ENCODE data around the gene PELI2.

The PELI2 gene

GRCh38 chr14:56143025-56143424 is 24.8 kb downstream of the PELI2 start:
- no peak for DNase-seq (ENCODE audit: low read depth, low spot score)
- H3K4me3 ChIP-seq (ENCODE audit: low read length), result no peak overlapping the region
- H3K9me3 ChIP-seq (ENCODE audit: control insufficient read depth, insufficient read depth, low read length), result no peaks in the 10 kb centered on the region
- WGBS (ENCODE audit: insufficient coverage, insufficient read length), result no CpG with 5 or more reads among the region's 1 CpG
- H3K36me3 ChIP-seq (ENCODE audit: control insufficient read depth, insufficient read depth, low read length), result no peaks in the 10 kb centered on the region
- H3K27me3 ChIP-seq (ENCODE audit: control insufficient read depth, insufficient read depth, low read length), result no peaks in the 10 kb centered on the region
- no peak overlapping the region for H3K27ac ChIP-seq (ENCODE audit: low read length)
- H3K4me1 ChIP-seq (ENCODE audit: control insufficient read depth, insufficient read depth, low read length), result 0 out of 2 replicates have a peak, but pooled peaks cover 1% of the 10 kb centered on the region

DNA sequence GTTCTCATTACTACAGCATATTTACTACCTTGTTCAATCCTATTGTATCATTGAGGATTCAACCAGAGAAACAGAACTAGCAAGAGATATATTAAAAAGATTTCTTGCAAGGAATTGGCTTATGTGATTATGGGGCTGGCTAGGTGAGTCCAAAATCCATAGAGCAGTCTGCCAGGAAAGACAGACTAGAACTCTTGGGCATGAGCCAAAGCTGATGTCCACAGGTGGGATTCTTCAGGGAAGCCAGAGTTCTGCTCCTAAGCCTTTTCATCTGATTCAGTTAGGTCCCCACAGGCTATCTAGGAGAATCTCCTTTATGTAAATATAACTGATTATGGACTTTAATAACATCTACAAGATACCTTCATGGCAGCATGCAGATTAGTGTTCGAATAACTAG is 26.0 kb downstream of the PELI2 start:
- peaks cover 8% of the 10 kb centered on the region for H3K4me1 ChIP-seq (ENCODE audit: control insufficient read depth, insufficient read depth, low read length)
- WGBS (ENCODE audit: insufficient coverage, insufficient read length), result no CpG with 5 or more reads among the region's 1 CpG
- H3K4me3 ChIP-seq (ENCODE audit: low read length), result no peak overlapping the region

GRCh38 chr14:56145181-56145769 is 27.1 kb downstream of the PELI2 start:
- Histone ChIP-seq H3K27ac (ENCODE audit: low read length) (no peak overlapping the region), H3K36me3 (ENCODE audit: control insufficient read depth, insufficient read depth, low read length) (no peaks in the 10 kb centered on the region), H3K4me1 (ENCODE audit: control insufficient read depth, insufficient read depth, low read length) (peaks cover 8% of the 10 kb centered on the region), H3K27me3 (ENCODE audit: control insufficient read depth, insufficient read depth, low read length) (no peaks in the 10 kb centered on the region), H3K4me3 (ENCODE audit: low read length) (no peak overlapping the region), H3K9me3 (ENCODE audit: control insufficient read depth, insufficient read depth, low read length) (no peaks in the 10 kb centered on the region)
- DNase-seq (ENCODE audit: low read depth, low spot score), result no peak
- WGBS (ENCODE audit: insufficient coverage, insufficient read length), result no CpG with 5 or more reads among the region's 5 CpGs

More for the DNA sequence above, 26.0 kb downstream of the PELI2 start:
- no peaks in the 10 kb centered on the region for H3K27me3 ChIP-seq (ENCODE audit: control insufficient read depth, insufficient read depth, low read length)
- H3K36me3 ChIP-seq (ENCODE audit: control insufficient read depth, insufficient read depth, low read length), result no peaks in the 10 kb centered on the region
- no peaks in the 10 kb centered on the region for H3K9me3 ChIP-seq (ENCODE audit: control insufficient read depth, insufficient read depth, low read length)
- DNase-seq (ENCODE audit: low read depth, low spot score), result no peak
- no peak overlapping the region for H3K27ac ChIP-seq (ENCODE audit: low read length)

DNA sequence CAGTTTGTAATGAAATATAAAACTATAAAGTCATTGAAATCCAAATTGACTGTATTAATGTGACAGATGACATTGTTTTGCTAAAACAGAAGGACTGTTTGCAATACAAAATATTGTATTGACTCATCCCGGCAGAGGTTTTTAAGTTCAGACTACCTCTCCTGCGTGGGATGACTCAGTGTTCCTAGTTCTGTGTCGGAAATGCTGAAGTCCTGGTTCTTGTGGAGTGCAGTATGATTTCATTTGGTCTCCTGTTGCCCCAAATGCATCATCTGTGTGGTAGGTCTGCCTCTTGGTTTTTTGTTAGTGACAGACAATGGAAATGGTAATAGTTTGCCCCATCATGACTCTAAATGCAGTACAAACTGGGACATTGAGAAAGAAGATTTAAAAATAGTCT is 27.8 kb downstream of the PELI2 start:
- no CpG with 5 or more reads among the region's 3 CpGs for WGBS (ENCODE audit: insufficient coverage, insufficient read length)
- no peaks in the 10 kb centered on the region for H3K9me3 ChIP-seq (ENCODE audit: control insufficient read depth, insufficient read depth, low read length)
- H3K36me3 ChIP-seq (ENCODE audit: control insufficient read depth, insufficient read depth, low read length), result no peaks in the 10 kb centered on the region
- no peaks in the 10 kb centered on the region for H3K27me3 ChIP-seq (ENCODE audit: control insufficient read depth, insufficient read depth, low read length)
- no peak overlapping the region for H3K27ac ChIP-seq (ENCODE audit: low read length)
- H3K4me1 ChIP-seq (ENCODE audit: control insufficient read depth, insufficient read depth, low read length), result peaks cover 8% of the 10 kb centered on the region
- DNase-seq (ENCODE audit: low read depth, low spot score), result no peak
- no peak overlapping the region for H3K4me3 ChIP-seq (ENCODE audit: low read length)

DNA sequence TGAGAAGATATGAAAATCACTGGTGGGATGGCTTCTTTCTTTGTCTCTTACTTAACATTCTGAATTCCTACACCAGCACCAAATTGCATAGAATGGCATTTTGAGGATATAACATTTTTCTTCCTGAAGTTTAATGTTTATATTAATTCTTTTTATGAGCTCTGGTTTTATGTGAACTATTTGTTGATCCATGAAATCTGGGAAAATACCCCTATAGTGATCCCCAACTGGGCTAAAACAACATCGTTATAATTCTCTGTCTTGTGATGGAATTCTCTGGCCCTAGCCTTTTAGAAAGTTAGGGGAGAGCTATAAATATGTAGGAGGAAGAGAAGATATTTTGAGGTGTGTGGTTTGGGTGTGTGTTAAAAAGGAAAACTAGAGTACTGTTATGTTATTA is 29.2 kb downstream of the PELI2 start:
- Histone ChIP-seq H3K4me1 (ENCODE audit: control insufficient read depth, insufficient read depth, low read length) (peaks cover 8% of the 10 kb centered on the region), H3K9me3 (ENCODE audit: control insufficient read depth, insufficient read depth, low read length) (no peaks in the 10 kb centered on the region), H3K36me3 (ENCODE audit: control insufficient read depth, insufficient read depth, low read length) (no peaks in the 10 kb centered on the region), H3K27me3 (ENCODE audit: control insufficient read depth, insufficient read depth, low read length) (no peaks in the 10 kb centered on the region), H3K27ac (ENCODE audit: low read length) (no peak overlapping the region), H3K4me3 (ENCODE audit: low read length) (no peak overlapping the region)
- no CpG with 5 or more reads among the region's 1 CpG for WGBS (ENCODE audit: insufficient coverage, insufficient read length)
- no peak for DNase-seq (ENCODE audit: low read depth, low spot score)

GRCh38 chr14:56147986-56148901 is 30.0 kb downstream of the PELI2 start:
- DNase-seq (ENCODE audit: low read depth, low spot score), result no peak
- Histone ChIP-seq H3K4me3 (ENCODE audit: low read length) (no peak overlapping the region), H3K27me3 (ENCODE audit: control insufficient read depth, insufficient read depth, low read length) (no peaks in the 10 kb centered on the region), H3K9me3 (ENCODE audit: control insufficient read depth, insufficient read depth, low read length) (no peaks in the 10 kb centered on the region), H3K4me1 (ENCODE audit: control insufficient read depth, insufficient read depth, low read length) (peaks cover 8% of the 10 kb centered on the region), H3K36me3 (ENCODE audit: control insufficient read depth, insufficient read depth, low read length) (no peaks in the 10 kb centered on the region), H3K27ac (ENCODE audit: low read length) (no peak overlapping the region)
- no CpG with 5 or more reads among the region's 3 CpGs for WGBS (ENCODE audit: insufficient coverage, insufficient read length)

- WGBS (ENCODE audit: insufficient coverage, insufficient read length), result no CpG with 5 or more reads among the region's 4 CpGs
- H3K27me3 ChIP-seq (ENCODE audit: control insufficient read depth, insufficient read depth, low read length), result no peaks in the 10 kb centered on the region
- H3K9me3 ChIP-seq (ENCODE audit: control insufficient read depth, insufficient read depth, low read length), result no peaks in the 10 kb centered on the region
- no peaks in the 10 kb centered on the region for H3K36me3 ChIP-seq (ENCODE audit: control insufficient read depth, insufficient read depth, low read length)
- no peak overlapping the region for H3K27ac ChIP-seq (ENCODE audit: low read length)
- no peak overlapping the region for H3K4me3 ChIP-seq (ENCODE audit: low read length)
- DNase-seq (ENCODE audit: low read depth, low spot score), result no peak
- peaks cover 8% of the 10 kb centered on the region for H3K4me1 ChIP-seq (ENCODE audit: control insufficient read depth, insufficient read depth, low read length)
Observed at GRCh38 chr14:56149151-56149550, 30.9 kb downstream of the PELI2 start.

DNA sequence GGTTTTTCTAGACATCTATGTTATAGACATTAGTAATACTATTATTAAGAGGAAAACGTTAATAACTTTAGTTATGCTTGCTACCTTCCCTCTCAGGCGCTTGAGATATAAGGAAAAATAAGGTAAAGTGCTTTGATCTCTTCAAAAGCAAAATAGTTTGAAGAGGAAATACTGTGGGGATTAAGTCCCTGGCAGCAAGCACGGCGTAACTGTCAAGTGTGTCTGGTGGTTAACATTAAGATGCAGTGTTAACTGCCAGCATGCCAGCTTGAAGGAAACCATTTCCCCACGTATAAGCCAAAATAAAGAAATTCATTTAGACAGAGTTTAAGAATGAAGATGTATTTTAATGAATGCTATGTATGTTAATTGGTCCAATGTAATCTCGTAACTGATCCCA is 31.8 kb downstream of the PELI2 start:
- Histone ChIP-seq H3K9me3 (ENCODE audit: control insufficient read depth, insufficient read depth, low read length) (no peaks in the 10 kb centered on the region), H3K27ac (ENCODE audit: low read length) (no peak overlapping the region), H3K36me3 (ENCODE audit: control insufficient read depth, insufficient read depth, low read length) (no peaks in the 10 kb centered on the region), H3K4me3 (ENCODE audit: low read length) (no peak overlapping the region), H3K4me1 (ENCODE audit: control insufficient read depth, insufficient read depth, low read length) (peaks cover 6% of the 10 kb centered on the region), H3K27me3 (ENCODE audit: control insufficient read depth, insufficient read depth, low read length) (no peaks in the 10 kb centered on the region)
- WGBS (ENCODE audit: insufficient coverage, insufficient read length), result no CpG with 5 or more reads among the region's 6 CpGs
- no peak for DNase-seq (ENCODE audit: low read depth, low spot score)

GRCh38 chr14:56150645-56151345 is 32.6 kb downstream of the PELI2 start:
- Histone ChIP-seq H3K27ac (ENCODE audit: low read length) (no peak overlapping the region), H3K4me3 (ENCODE audit: low read length) (no peak overlapping the region), H3K36me3 (ENCODE audit: control insufficient read depth, insufficient read depth, low read length) (no peaks in the 10 kb centered on the region), H3K4me1 (ENCODE audit: control insufficient read depth, insufficient read depth, low read length) (peaks cover 6% of the 10 kb centered on the region), H3K9me3 (ENCODE audit: control insufficient read depth, insufficient read depth, low read length) (no peaks in the 10 kb centered on the region), H3K27me3 (ENCODE audit: control insufficient read depth, insufficient read depth, low read length) (no peaks in the 10 kb centered on the region)
- DNase-seq (ENCODE audit: low read depth, low spot score), result no peak
- WGBS (ENCODE audit: insufficient coverage, insufficient read length), result no CpG with 5 or more reads among the region's 6 CpGs

DNA sequence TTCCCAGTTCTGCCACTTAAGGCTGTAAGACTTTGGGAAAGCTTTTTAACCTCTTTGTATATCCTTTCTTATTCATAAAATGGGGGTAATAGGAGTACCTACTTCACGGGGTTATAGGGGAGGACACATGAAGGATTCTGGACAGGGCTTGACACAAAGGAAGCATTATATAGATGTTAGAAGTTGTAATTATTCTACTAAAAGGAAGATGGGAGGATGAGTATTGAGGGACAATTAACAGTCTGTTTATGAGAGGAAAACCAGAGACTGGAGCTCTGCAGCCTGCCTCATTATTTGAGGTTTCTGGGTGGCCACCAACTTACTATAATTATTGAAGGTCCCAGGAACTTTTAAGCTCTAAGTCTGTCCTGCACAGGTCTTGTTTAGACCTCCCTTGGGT is 34.0 kb downstream of the PELI2 start:
- no peaks in the 10 kb centered on the region for H3K9me3 ChIP-seq (ENCODE audit: control insufficient read depth, insufficient read depth, low read length)
- H3K36me3 ChIP-seq (ENCODE audit: control insufficient read depth, insufficient read depth, low read length), result no peaks in the 10 kb centered on the region
- H3K4me1 ChIP-seq (ENCODE audit: control insufficient read depth, insufficient read depth, low read length), result peaks cover 6% of the 10 kb centered on the region
- no peaks in the 10 kb centered on the region for H3K27me3 ChIP-seq (ENCODE audit: control insufficient read depth, insufficient read depth, low read length)
- H3K4me3 ChIP-seq (ENCODE audit: low read length), result no peak overlapping the region
- DNase-seq (ENCODE audit: low read depth, low spot score), result no peak
- H3K27ac ChIP-seq (ENCODE audit: low read length), result no peak overlapping the region
- WGBS (ENCODE audit: insufficient coverage, insufficient read length), result no CpG with 5 or more reads among the region's 1 CpG
